OCI-LY7 (cell line): ENCODE measurements around the gene ACADVL. TPM values are rescaled to one million over a fixed set of nuclear protein-coding genes. Genes with fewer than 3 reads are reported as not detected.
A peak's percentile ranks its signal among the peaks of the same experiment; 100 is the strongest.

Source experiments
- BruUV-seq: library from RNA; stranded (reverse); fragments of 400-500 nt; replicated peaks from 2 replicates; lab custom pipeline; 2021; lab: Mats Ljungman, UMichigan
- CTCF ChIA-PET: fragments of 300-600 bp; sonication (Branson Sonifier 250); formaldehyde crosslinking; loops from one replicate; lab custom pipeline; 2022; ENCODE audit warnings: antibody characterized with exemption; ENCODE audit not compliant: unreplicated experiment; lab: Charles Lee
- POLR2A ChIA-PET: fragments of 300-600 bp; sonication (Branson Sonifier 250); formaldehyde crosslinking; loops from one replicate; lab custom pipeline; 2022; ENCODE audit warnings: antibody characterized with exemption; lab: Charles Lee
- DNase-seq: peaks from one replicate; pipeline ENCODE4 v3.0.0-alpha.2; 2015; ENCODE audit warnings: low spot score
- H2AFZ ChIP-seq: fragments of 200-600 bp; sonication (generic), shearing (Covaris generic); 2 replicates; pipeline ENCODE4 v1.6.1; 2014; ENCODE audit warnings: mild to moderate bottlenecking, antibody characterized with exemption, low read length, moderate library complexity
- H3K27ac ChIP-seq: fragments of 200-600 bp; sonication (generic); 2 replicates; pipeline ENCODE4 v1.5.1; 2014; ENCODE audit warnings: mixed run types, low read depth, mild to moderate bottlenecking, moderate library complexity, low read length, inconsistent platforms; ENCODE audit not compliant: poor library complexity, severe bottlenecking
- H3K36me3 ChIP-seq: fragments of 200-600 bp; sonication (generic); 2 replicates; pipeline ENCODE4 v1.6.1; 2014; ENCODE audit warnings: mild to moderate bottlenecking, antibody characterized with exemption, low read length, moderate library complexity, mixed read lengths; ENCODE audit not compliant: insufficient read depth
- H3K4me1 ChIP-seq: fragments of 200-600 bp; sonication (generic); 2 replicates; pipeline ENCODE4 v1.5.1; 2014; ENCODE audit warnings: mild to moderate bottlenecking, low read length; ENCODE audit not compliant: insufficient read depth, poor library complexity, severe bottlenecking
- H3K4me2 ChIP-seq: fragments of 200-600 bp; sonication (generic); 2 replicates; pipeline ENCODE4 v1.6.1; 2014; ENCODE audit warnings: mild to moderate bottlenecking, low read length
- H3K4me3 ChIP-seq: fragments of 200-600 bp; sonication (generic); 2 replicates; pipeline ENCODE4 v1.5.1; 2014; ENCODE audit warnings: mild to moderate bottlenecking, low read depth, low read length; ENCODE audit not compliant: poor library complexity, severe bottlenecking
- H3K79me2 ChIP-seq: fragments of 200-600 bp; sonication (generic); 2 replicates; pipeline ENCODE4 v1.6.1; 2016; ENCODE audit warnings: low read depth, mild to moderate bottlenecking, low read length, moderate library complexity, mixed read lengths; ENCODE audit not compliant: insufficient read depth
- H3K9me2 ChIP-seq: fragments of 200-600 bp; sonication (generic); 2 replicates; pipeline ENCODE4 v1.6.1; 2016; ENCODE audit warnings: mild to moderate bottlenecking, low read length, mixed read lengths; ENCODE audit not compliant: insufficient read depth
- H3K9me3 ChIP-seq: fragments of 200-600 bp; sonication (generic); 2 replicates; pipeline ENCODE4 v1.6.1; 2014; ENCODE audit warnings: mild to moderate bottlenecking, mixed run types, low read length, mixed read lengths
- H4K20me1 ChIP-seq: fragments of 200-600 bp; sonication (generic); 2 replicates; pipeline ENCODE4 v1.6.1; 2014; ENCODE audit warnings: mild to moderate bottlenecking, antibody characterized with exemption, low read length, moderate library complexity, mixed read lengths; ENCODE audit not compliant: insufficient read depth
- EZH2phosphoT487 ChIP-seq: fragments of 200-600 bp; sonication (generic); IDR thresholded peaks from 2 replicates; pipeline ENCODE4 v1.6.1; 2018; ENCODE audit warnings: low read depth, borderline replicate concordance, mild to moderate bottlenecking, mixed run types, antibody characterized with exemption, low read length, moderate library complexity, mixed read lengths
- intact Hi-C: fragments of 100-400 bp; cut with micrococcal nuclease; formaldehyde crosslinking; loops from one replicate; pipeline ENCODE4 v1.10.0; 2022; ENCODE audit not compliant: unreplicated experiment
- total RNA-seq, 2 experiments: library from RNA; depleted of rRNA in 1 of 2; stranded (reverse); fragments of >200 nt in 1 of 2; shearing (Covaris generic) in 1 of 2; gene quantifications; 2 replicates each; pipeline ENCODE4 v1.2.3, GENCODE V29; 2014 to 2022
- TF ChIP-seq, protein P1 (sequence below): fragments of 200-600 bp; sonication (generic); conservative IDR thresholded peaks from 2 replicates; pipeline ENCODE4 v1.5.1; 2014; ENCODE audit warnings: mild to moderate bottlenecking, antibody characterized with exemption, low read length, moderate library complexity, mixed read lengths

The ACADVL gene
- total RNA-seq, 2 experiments from 2014 or later, result 204 to 297 TPM

DNA sequence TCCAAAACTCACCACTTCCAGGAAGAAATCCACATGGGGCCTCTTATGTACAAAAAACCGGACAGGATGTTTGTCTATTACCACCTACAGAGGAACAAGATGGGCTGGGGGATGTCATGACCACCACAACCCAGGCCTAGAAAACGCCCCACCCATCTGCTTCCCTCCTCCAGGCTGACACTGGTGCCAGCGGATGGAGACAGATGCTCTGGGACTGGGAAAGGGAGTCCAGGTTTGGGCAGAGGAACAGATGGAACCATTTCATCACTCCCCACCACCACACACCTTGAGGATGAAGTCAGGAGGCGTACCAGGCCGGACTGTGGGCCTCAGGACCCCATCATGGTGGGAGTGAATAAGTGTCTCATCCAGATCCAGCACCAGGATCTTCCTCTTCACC lies 27.0 kb downstream of the ACADVL start:
- TF ChIP-seq, protein P1, sequence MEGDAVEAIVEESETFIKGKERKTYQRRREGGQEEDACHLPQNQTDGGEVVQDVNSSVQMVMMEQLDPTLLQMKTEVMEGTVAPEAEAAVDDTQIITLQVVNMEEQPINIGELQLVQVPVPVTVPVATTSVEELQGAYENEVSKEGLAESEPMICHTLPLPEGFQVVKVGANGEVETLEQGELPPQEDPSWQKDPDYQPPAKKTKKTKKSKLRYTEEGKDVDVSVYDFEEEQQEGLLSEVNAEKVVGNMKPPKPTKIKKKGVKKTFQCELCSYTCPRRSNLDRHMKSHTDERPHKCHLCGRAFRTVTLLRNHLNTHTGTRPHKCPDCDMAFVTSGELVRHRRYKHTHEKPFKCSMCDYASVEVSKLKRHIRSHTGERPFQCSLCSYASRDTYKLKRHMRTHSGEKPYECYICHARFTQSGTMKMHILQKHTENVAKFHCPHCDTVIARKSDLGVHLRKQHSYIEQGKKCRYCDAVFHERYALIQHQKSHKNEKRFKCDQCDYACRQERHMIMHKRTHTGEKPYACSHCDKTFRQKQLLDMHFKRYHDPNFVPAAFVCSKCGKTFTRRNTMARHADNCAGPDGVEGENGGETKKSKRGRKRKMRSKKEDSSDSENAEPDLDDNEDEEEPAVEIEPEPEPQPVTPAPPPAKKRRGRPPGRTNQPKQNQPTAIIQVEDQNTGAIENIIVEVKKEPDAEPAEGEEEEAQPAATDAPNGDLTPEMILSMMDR, result no peak
- no peak for TF ChIP-seq EZH2phosphoT487
- H3K79me2 ChIP-seq, result peaks cover 57% of the 10 kb centered on the region
- CTCF ChIA-PET, result no interaction called here

GRCh38 chr17:7248796-7249195 lies 29.1 kb downstream of the ACADVL start:
- no peak for DNase-seq
- BruUV-seq, result no TSS peak
- ChIA-PET POLR2A (interaction anchor here (0.7 kb wide), 1 partner anchor 9 kb away, joined by 3 read pairs; no protein-coding TSS in a partner anchor), CTCF (no interaction called here)
- peak overlapping the region; percentile 100 for H3K4me2 ChIP-seq
- H3K4me3 ChIP-seq, result peak overlapping the region; percentile 83
- no peaks in the 10 kb centered on the region for H3K9me3 ChIP-seq
- TF ChIP-seq EZH2phosphoT487, result no peak
- TF ChIP-seq, protein P1, result no peak
- H2AFZ ChIP-seq, result no peak overlapping the region
- H3K27ac ChIP-seq, result no peak overlapping the region
- peaks cover 67% of the 10 kb centered on the region for H3K79me2 ChIP-seq
- peaks cover 50% of the 10 kb centered on the region for H3K36me3 ChIP-seq
- intact Hi-C loops, result no loop called here
- peaks cover 26% of the 10 kb centered on the region for H3K4me1 ChIP-seq
- H4K20me1 ChIP-seq, result peaks cover 18% of the 10 kb centered on the region
- no peaks in the 10 kb centered on the region for H3K9me2 ChIP-seq

More for the DNA sequence above, 27.0 kb downstream of the ACADVL start:
- Histone ChIP-seq H3K4me3 (no peak overlapping the region), H4K20me1 (peaks cover 18% of the 10 kb centered on the region), H3K9me3 (no peaks in the 10 kb centered on the region), H2AFZ (no peak overlapping the region), H3K36me3 (peaks cover 62% of the 10 kb centered on the region), H3K4me2 (no peak overlapping the region), H3K4me1 (peaks cover 30% of the 10 kb centered on the region), H3K9me2 (no peaks in the 10 kb centered on the region), H3K27ac (no peak overlapping the region)
- POLR2A ChIA-PET, result no interaction called here
- DNase-seq, result no peak
- BruUV-seq, result no TSS peak
- intact Hi-C loops, result no loop called here

GRCh38 chr17:7249214-7249613 lies 29.5 kb downstream of the ACADVL start:
- H2AFZ ChIP-seq, result no peak overlapping the region
- TF ChIP-seq, protein P1, result no peak
- no peak for TF ChIP-seq EZH2phosphoT487
- peaks cover 18% of the 10 kb centered on the region for H4K20me1 ChIP-seq
- peak overlapping the region; percentile 83 for H3K4me3 ChIP-seq
- H3K79me2 ChIP-seq, result peaks cover 71% of the 10 kb centered on the region
- BruUV-seq, result no TSS peak
- DNase-seq, result no peak
- no peaks in the 10 kb centered on the region for H3K9me2 ChIP-seq
- H3K27ac ChIP-seq, result no peak overlapping the region
- H3K36me3 ChIP-seq, result peaks cover 49% of the 10 kb centered on the region
- peaks cover 26% of the 10 kb centered on the region for H3K4me1 ChIP-seq
- peak overlapping the region; percentile 100 for H3K4me2 ChIP-seq
- POLR2A ChIA-PET, result interaction anchor here (0.7 kb wide), 1 partner anchor 9 kb away, joined by 3 read pairs; no protein-coding TSS in a partner anchor
- no peaks in the 10 kb centered on the region for H3K9me3 ChIP-seq
- CTCF ChIA-PET, result no interaction called here
- intact Hi-C loops, result no loop called here
